GM12864 (cell line): ENCODE data around the gene FNDC7.
"Not testable (repeated sequence)": the region's sequence is repeated elsewhere in the genome, so short reads cannot be mapped to it uniquely, and the experiment has no call there.

Experiments
- DNase-seq: peaks from one replicate; pipeline ENCODE4 v3.0.0-alpha.2; 2011; ENCODE audit warnings: low read depth
- H3K4me3 ChIP-seq: 2 replicates; pipeline ENCODE4 v1.5.1; 2011; ENCODE audit warnings: mild to moderate bottlenecking, low read depth, low read length, control low read depth
- TF ChIP-seq, protein P1 (sequence below): IDR thresholded peaks from 2 replicates; pipeline ENCODE4 v1.5.1; 2011; ENCODE audit warnings: low read depth, mild to moderate bottlenecking, moderate library complexity, low read length, control low read depth, inconsistent platforms; ENCODE audit errors: missing control alignments

FNDC7 gene

DNA sequence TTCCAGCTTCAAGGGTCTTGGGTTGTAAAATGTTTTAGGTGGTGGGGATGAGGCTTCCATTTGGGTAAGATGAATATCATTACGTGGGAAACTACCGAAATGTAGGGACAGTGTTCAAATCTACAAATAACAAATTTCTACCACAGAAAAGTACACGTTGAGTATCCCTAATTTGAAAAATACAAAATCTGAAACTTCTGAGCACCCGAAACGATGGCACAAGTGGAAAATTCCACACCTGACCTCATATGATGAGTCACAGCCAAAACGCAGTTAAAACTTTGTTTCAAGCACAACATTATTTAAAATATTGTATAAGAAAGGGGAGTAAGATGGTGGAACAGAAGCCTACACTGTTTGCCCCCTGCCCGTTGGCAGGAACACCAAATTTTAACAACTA, 43.0 kb upstream of the FNDC7 start:
- TF ChIP-seq, protein P1, sequence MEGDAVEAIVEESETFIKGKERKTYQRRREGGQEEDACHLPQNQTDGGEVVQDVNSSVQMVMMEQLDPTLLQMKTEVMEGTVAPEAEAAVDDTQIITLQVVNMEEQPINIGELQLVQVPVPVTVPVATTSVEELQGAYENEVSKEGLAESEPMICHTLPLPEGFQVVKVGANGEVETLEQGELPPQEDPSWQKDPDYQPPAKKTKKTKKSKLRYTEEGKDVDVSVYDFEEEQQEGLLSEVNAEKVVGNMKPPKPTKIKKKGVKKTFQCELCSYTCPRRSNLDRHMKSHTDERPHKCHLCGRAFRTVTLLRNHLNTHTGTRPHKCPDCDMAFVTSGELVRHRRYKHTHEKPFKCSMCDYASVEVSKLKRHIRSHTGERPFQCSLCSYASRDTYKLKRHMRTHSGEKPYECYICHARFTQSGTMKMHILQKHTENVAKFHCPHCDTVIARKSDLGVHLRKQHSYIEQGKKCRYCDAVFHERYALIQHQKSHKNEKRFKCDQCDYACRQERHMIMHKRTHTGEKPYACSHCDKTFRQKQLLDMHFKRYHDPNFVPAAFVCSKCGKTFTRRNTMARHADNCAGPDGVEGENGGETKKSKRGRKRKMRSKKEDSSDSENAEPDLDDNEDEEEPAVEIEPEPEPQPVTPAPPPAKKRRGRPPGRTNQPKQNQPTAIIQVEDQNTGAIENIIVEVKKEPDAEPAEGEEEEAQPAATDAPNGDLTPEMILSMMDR = no peak
- H3K4me3 ChIP-seq = no peak overlapping the region
- no peak for DNase-seq

DNA sequence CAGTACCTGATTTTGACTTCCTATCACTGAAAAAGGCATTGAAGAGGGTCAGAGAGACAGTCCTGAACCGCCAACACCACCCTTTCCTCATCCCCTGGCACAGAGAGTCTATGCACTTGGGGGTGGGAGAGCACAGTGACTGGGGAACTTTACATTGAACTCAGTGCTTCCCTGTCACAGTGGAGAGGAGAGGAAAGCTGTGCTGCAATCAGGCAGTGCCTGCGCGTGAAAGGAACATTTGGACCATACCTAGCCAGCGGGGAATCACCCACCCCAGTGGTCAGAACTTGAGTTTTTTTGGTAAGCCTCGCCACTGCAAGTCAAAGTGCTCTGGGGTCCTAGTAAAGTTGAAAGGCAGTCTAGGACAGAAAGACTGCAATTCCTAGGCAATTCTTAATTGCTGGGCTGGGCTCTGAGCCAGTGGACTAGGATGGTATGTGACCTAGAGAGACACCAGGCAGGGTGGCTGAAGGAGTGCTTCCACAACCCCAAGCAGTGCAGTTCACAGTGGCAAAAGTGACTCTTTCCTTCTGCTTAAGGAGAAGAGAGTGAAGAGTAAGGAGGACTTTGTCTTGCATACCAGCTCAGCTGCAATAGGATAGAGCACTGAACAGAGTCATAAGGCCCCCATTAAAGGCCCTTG, 42.5 kb upstream of the FNDC7 start:
- no peak for DNase-seq
- TF ChIP-seq, protein P1 = no peak
- H3K4me3 ChIP-seq = no peak overlapping the region

DNA sequence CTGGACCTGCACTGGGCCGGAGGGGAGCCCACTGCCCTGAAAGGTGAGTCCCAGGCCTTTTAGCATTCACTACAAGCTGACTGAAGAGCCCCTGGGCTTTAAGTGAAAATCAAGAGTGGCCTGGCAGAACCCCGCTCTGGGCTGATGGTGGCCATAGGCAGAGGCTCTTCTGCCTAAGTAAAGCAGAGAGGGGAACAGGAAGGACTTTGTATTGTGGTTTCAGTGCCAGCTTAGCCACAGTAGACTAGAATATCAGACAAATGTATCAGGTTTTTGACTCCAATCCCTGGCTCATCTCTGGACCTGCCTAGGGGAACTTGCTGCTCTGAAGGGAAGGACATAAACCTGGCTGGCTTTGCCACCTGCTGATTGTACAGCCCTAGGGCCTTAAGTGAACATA, 41.6 kb upstream of the FNDC7 start:
- DNase-seq = no peak
- TF ChIP-seq, protein P1 = no peak
- H3K4me3 ChIP-seq = no peak overlapping the region

DNA sequence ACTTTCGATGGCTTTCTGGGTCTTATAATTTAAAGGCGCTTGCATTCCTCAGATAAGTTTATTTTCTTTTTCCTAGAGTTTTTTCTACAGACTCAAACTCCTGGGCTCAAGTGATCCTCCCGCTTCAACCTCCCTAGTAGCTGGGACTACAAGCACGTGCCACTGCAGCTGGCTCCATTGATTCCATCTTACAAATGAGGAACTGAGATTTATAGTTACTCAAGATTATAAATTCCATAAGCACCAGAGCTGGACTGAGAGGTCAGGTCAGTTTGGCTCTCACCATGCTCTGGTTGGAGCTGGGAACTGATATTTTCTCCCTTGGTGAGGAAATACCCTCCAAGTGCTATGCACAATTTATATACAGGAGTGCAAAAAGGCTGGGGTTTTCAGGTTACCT, 34.0 kb upstream of the FNDC7 start:
- no peak for DNase-seq
- no peak overlapping the region for H3K4me3 ChIP-seq
- TF ChIP-seq, protein P1 = no peak

DNA sequence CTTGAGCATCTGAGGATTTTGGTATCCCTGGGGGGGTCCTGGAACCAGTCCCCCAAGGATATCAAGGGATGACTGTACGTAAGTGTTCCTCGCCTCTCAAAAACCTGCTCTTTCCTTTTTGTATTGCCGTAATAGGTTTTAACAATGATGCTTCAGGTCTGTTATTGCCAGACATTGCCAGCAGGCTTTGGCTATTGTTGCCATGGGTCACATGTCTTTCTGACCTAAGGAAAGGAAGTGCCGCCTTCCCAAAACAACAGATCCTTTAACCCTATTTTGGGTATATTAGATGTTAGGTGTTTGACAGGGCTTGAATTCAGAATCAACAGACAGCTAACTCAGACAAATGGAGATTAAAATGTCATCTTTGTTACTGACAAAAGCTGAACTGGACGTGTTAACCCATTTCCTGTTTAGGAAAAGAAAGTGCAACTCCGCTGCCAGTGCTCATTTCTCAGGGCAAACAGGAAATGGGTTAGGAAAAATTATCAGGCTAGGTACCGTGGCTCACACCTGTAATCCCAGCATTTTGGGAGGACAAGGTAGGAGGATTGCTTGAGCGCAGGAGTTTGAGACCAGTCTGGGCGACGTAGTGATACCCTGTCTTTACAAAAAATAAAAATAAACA, 33.0 kb upstream of the FNDC7 start:
- DNase-seq = no peak
- H3K4me3 ChIP-seq = no peak overlapping the region
- TF ChIP-seq, protein P1 = no peak

DNA sequence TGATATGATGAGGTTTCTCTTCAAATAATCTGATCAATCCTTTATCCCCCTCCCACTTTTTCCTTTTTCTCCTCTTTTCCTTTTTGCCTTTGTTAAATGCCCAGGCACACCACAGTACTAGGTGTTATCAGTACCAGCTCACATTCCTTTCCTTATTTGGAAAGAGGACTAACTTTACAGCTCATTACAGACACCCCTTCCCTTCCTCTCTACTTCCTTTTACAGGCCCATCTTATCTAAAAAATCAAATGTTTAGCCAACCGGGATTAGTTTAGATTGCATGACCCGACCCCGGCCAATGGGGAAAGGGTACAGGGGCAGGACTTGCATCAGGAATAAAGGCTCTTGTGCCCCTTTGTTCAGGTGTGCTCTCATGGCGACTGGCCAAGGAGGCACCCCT, 31.0 kb upstream of the FNDC7 start:
- not testable (repeated sequence) for DNase-seq, H3K4me3 ChIP-seq

DNA sequence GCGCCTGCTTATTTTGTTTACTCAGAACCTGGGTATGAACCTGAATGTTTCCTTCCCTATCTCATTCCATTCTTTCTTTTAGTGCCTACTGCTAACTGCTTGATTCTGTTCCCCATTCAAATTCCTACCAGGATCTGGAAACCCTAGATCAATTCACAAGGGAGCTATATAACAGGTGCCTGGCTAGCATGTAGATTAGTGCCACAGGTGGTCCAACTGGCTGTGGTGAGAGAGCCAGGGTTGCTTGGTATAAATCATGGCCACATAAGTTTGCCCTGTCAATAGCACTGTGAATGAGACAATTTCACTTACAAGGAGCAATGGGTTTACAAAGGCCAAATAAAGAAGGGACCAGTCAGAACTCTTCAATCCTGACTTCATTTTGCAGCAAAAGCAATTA, 27.2 kb upstream of the FNDC7 start:
- DNase-seq = no peak
- H3K4me3 ChIP-seq = no peak overlapping the region
- TF ChIP-seq, protein P1 = no peak
